Endothelial cell of hepatic sinusoid (primary cell): ENCODE measurements around the gene STH.
"Not testable (repeated sequence)": the region's sequence is repeated elsewhere in the genome, so short reads cannot be mapped to it uniquely, and the experiment has no call there.

Experiments used
- in situ Hi-C: cut with HindIII; loops from 2 replicates; pipeline ENCODE4 v1.10.0; 2017; ENCODE audit warnings: low sequenced_read_pairs

Gene STH

GRCh38 chr17:46002311-46002972, 3.4 kb downstream of the STH start:
- in situ Hi-C loops: no loop called here

DNA sequence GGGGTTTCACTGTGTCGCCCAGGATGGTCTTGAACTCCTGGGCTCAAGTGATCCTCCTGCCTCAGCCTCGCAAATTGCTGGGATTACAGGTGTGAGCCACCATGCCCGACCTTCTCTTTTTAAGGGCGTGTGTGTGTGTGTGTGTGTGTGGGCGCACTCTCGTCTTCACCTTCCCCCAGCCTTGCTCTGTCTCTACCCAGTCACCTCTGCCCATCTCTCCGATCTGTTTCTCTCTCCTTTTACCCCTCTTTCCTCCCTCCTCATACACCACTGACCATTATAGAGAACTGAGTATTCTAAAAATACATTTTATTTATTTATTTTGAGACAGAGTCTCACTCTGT, 3.9 kb downstream of the STH start:
- in situ Hi-C loops: no loop called here

GRCh38 chr17:46003907-46004748, 5.1 kb downstream of the STH start:
- in situ Hi-C loops: no loop called here

- in situ Hi-C loops: not testable (repeated sequence)
These were observed 7.0 kb downstream of the STH start for GRCh38 chr17:46006082-46006481.

GRCh38 chr17:46007461-46007965, 8.5 kb downstream of the STH start:
- in situ Hi-C loops: no loop called here

DNA sequence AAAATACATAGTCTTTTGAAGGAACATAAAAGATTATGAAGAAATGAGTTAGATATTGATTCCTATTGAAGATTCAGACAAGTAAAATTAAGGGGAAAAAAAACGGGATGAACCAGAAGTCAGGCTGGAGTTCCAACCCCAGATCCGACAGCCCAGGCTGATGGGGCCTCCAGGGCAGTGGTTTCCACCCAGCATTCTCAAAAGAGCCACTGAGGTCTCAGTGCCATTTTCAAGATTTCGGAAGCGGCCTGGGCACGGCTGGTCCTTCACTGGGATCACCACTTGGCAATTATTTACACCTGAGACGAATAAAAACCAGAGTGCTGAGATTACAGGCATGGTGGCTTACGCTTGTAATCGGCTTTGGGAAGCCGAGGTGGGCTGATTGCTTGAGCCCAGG, 9.5 kb downstream of the STH start:
- in situ Hi-C loops: no loop called here

GRCh38 chr17:46009681-46010596, 10.9 kb downstream of the STH start:
- in situ Hi-C loops: no loop called here

- in situ Hi-C loops: no loop called here
These were observed 11.6 kb downstream of the STH start for GRCh38 chr17:46010597-46011186.

GRCh38 chr17:46011711-46012505, 12.9 kb downstream of the STH start:
- in situ Hi-C loops: no loop called here

DNA sequence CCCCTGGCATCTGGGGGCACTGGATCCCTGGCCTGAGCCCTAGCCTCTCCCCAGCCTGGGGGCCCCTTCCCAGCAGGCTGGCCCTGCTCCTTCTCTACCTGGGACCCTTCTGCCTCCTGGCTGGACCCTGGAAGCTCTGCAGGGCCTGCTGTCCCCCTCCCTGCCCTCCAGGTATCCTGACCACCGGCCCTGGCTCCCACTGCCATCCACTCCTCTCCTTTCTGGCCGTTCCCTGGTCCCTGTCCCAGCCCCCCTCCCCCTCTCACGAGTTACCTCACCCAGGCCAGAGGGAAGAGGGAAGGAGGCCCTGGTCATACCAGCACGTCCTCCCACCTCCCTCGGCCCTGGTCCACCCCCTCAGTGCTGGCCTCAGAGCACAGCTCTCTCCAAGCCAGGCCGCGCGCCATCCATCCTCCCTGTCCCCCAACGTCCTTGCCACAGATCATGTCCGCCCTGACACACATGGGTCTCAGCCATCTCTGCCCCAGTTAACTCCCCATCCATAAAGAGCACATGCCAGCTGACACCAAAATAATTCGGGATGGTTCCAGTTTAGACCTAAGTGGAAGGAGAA, 13.5 kb downstream of the STH start:
- in situ Hi-C loops: no loop called here

- in situ Hi-C loops: no loop called here
These were observed 14.1 kb downstream of the STH start for GRCh38 chr17:46013127-46013501.

GRCh38 chr17:46013502-46014165, 14.6 kb downstream of the STH start:
- in situ Hi-C loops: no loop called here

DNA sequence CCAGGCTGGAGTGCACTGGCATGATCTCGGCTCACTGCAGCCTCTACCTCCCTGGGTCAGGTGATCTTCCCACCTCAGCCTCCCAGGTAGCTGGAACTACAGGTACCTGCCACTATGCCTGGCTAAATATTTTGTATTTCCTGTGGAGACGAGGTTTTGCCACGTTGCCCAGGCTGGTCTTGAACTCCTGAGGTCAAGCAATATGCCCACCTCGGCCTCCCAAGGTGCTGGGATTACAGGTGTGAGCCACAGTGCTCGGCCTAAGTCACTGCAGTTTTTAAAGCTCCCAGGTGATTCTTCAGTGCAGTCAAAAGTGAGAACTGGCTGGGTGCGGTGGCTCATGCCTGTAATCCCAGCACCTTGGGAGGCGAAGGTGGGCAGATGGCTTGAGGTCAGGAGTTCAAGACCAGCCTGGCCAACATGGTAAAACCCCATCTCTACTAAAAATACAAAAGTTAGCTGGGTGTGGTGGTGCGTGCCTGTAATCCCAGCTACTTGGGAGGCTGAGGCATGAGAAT, 20.4 kb downstream of the STH start:
- in situ Hi-C loops: not testable (repeated sequence)

- in situ Hi-C loops: no loop called here
These were observed 21.1 kb downstream of the STH start for GRCh38 chr17:46020023-46020761.

DNA sequence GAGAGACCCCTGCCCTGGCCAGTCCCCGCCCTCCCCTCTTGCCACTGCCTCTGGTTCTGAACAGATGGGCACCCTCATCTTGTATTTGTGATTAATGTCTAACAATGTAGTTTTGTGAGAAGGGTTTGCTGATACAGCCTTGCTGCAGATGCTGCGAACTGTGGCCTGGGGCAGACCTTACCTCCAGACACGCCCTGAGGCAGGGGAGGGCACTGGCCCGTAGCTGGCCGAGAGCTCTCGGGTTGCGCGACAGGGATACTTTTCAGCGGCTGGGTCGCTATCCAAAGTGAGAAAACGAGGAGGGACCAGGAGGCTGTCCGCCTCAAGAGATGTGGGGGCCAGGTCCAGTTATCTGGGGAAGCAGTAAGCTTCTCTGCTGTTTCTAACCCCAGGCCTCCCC, 21.9 kb downstream of the STH start:
- in situ Hi-C loops: no loop called here

- in situ Hi-C loops: not testable (repeated sequence)
These were observed 24.3 kb downstream of the STH start for GRCh38 chr17:46023366-46023765.

DNA sequence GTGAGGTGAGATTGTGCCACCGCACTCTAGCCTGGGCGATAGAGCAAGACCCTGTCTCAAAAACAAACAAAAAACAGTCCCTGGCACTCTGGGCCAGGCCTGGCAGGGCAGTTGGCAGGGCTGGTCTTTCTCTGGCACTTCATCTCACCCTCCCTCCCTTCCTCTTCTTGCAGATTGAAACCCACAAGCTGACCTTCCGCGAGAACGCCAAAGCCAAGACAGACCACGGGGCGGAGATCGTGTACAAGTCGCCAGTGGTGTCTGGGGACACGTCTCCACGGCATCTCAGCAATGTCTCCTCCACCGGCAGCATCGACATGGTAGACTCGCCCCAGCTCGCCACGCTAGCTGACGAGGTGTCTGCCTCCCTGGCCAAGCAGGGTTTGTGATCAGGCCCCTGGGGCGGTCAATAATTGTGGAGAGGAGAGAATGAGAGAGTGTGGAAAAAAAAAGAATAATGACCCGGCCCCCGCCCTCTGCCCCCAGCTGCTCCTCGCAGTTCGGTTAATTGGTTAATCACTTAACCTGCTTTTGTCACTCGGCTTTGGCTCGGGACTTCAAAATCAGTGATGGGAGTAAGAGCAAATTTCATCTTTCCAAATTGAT, 24.8 kb downstream of the STH start:
- in situ Hi-C loops: no loop called here

DNA sequence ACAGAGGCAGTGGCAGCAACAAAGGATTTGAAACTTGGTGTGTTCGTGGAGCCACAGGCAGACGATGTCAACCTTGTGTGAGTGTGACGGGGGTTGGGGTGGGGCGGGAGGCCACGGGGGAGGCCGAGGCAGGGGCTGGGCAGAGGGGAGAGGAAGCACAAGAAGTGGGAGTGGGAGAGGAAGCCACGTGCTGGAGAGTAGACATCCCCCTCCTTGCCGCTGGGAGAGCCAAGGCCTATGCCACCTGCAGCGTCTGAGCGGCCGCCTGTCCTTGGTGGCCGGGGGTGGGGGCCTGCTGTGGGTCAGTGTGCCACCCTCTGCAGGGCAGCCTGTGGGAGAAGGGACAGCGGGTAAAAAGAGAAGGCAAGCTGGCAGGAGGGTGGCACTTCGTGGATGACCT, 25.5 kb downstream of the STH start:
- in situ Hi-C loops: no loop called here
